ENCODE measurements around the gene FGF6.

DNA sequence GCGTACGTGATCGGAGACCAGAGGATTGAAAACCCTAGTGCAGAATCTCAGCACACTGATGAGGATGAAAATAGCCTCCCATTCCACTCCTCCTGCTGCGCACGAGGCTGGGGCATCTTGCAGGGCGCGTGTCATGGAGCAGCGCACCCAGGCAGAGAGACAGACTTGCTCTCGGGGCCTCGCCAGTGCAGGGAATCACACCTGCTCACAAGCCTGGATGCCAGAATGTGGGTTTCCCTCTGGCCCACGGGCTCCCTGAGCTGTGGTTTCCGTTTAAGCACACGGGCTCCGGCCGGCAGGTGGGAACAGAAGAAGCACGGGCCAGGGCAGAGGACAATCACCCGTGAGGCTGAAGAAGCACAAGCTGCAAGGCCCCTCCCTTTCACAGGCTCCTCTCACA is 2.0 kb downstream of the FGF6 start:
- TF ChIP-seq, protein P1, sequence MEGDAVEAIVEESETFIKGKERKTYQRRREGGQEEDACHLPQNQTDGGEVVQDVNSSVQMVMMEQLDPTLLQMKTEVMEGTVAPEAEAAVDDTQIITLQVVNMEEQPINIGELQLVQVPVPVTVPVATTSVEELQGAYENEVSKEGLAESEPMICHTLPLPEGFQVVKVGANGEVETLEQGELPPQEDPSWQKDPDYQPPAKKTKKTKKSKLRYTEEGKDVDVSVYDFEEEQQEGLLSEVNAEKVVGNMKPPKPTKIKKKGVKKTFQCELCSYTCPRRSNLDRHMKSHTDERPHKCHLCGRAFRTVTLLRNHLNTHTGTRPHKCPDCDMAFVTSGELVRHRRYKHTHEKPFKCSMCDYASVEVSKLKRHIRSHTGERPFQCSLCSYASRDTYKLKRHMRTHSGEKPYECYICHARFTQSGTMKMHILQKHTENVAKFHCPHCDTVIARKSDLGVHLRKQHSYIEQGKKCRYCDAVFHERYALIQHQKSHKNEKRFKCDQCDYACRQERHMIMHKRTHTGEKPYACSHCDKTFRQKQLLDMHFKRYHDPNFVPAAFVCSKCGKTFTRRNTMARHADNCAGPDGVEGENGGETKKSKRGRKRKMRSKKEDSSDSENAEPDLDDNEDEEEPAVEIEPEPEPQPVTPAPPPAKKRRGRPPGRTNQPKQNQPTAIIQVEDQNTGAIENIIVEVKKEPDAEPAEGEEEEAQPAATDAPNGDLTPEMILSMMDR (conservative IDR thresholded peaks at IDR 0.05; ENCODE audit: low read length), result no peak
- no peak for TF ChIP-seq EZH2phosphoT487 (IDR thresholded peaks at IDR 0.05; ENCODE audit: borderline replicate concordance)
